ENCODE results near the gene ACKR3.
A peak's percentile ranks its signal among the peaks of the same experiment; 100 is the strongest.

The ACKR3 gene

DNA sequence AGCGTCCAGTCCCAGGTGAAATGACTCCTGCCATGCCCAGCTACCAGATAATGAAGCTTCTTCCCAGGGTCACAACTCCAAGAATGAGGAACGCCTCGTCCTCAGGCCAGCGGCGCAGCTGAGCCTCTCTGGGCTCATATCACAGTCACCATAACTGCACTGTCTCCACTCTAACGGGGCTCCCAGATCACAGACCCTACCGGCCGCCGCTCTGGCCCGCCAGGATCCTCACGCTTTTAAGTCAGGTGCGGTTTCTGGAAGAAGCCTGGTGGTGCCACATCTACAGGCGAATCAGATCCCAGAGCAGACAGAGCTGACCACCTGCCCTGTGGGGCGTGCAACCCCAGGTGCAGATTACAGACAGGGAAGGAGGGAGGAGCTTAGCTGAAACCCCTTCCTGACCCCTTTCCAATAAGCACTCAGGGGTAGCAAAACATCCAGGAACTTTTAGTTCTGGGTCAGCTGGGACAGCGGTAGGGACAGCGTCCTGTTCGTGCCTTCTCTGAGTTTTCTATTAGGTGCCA lies 3.7 kb upstream of the ACKR3 start:
- no peaks in the 10 kb centered on the region for H3K79me1 ChIP-seq (ENCODE audit: low read length)
- no peak overlapping the region for H3K27ac ChIP-seq (ENCODE audit: low read depth, low read length)
- H3K4me1 ChIP-seq (ENCODE audit: control insufficient read depth, low read depth, low read length) = peaks cover 11% of the 10 kb centered on the region
- H3K18ac ChIP-seq (ENCODE audit: low read length) = no peak overlapping the region
- H4K8ac ChIP-seq (ENCODE audit: low read depth, low read length) = no peak overlapping the region
- no peak overlapping the region for H3K4ac ChIP-seq (ENCODE audit: low read depth, low read length)
- H3K56ac ChIP-seq (ENCODE audit: low read length) = no peak overlapping the region
- H3K36me3 ChIP-seq (ENCODE audit: control insufficient read depth, insufficient read depth, low read length) = no peaks in the 10 kb centered on the region
- no peak overlapping the region for H3K4me2 ChIP-seq (ENCODE audit: low read length)
- no CpG with 5 or more reads among the region's 17 CpGs for WGBS (ENCODE audit: extremely low coverage, insufficient coverage, low lambda C conversion rate)
- no peak overlapping the region for H2BK120ac ChIP-seq (ENCODE audit: low read depth, low read length)
- H3K27me3 ChIP-seq (ENCODE audit: insufficient read depth, low read length, poor library complexity) = no peaks in the 10 kb centered on the region
- H3K79me2 ChIP-seq (ENCODE audit: control insufficient read depth, insufficient read depth, low read length) = no peaks in the 10 kb centered on the region
- no peak overlapping the region for H3K4me3 ChIP-seq (ENCODE audit: low read length)
- H2BK5ac ChIP-seq (ENCODE audit: low read length) = no peak overlapping the region
- no peak overlapping the region for H3K23ac ChIP-seq (ENCODE audit: low read length)
- DNase-seq = no peak
- H4K5ac ChIP-seq (ENCODE audit: low read length) = no peak overlapping the region
- no peak overlapping the region for H2BK15ac ChIP-seq (replicated peaks; ENCODE audit: low read depth)
- no peak overlapping the region for H3K9ac ChIP-seq (ENCODE audit: low read length)
- H2AK5ac ChIP-seq (ENCODE audit: low read length) = no peak overlapping the region

DNA sequence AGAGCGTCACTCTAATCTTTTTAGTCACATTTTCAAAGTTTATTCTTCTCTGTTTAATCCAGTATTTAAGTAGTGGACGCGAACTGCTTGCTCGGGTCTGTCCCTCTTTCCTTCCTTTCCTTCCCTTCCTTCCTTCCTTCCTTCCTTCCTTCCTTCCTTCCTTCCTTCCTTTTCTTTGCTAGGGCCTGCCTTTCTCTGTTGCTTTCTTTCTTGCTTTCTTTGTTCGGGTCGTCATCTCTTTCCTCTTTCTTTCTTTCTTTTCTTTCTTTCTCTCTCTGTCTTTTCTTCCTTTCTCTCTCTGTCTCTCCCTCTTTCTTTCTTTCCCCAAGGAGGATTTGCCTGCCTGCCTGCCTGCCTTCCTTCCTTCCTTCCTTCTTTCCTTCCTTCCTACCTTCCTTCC lies 3.0 kb upstream of the ACKR3 start:
- H2BK15ac ChIP-seq (replicated peaks; ENCODE audit: low read depth) = no peak overlapping the region
- H3K36me3 ChIP-seq (ENCODE audit: control insufficient read depth, insufficient read depth, low read length) = no peaks in the 10 kb centered on the region
- H2BK120ac ChIP-seq (ENCODE audit: low read depth, low read length) = no peak overlapping the region
- no peak for DNase-seq
- H3K27ac ChIP-seq (ENCODE audit: low read depth, low read length) = no peak overlapping the region
- no peak overlapping the region for H3K4ac ChIP-seq (ENCODE audit: low read depth, low read length)
- no peak overlapping the region for H4K8ac ChIP-seq (ENCODE audit: low read depth, low read length)
- no peak overlapping the region for H2AK5ac ChIP-seq (ENCODE audit: low read length)
- H3K56ac ChIP-seq (ENCODE audit: low read length) = no peak overlapping the region
- H3K18ac ChIP-seq (ENCODE audit: low read length) = no peak overlapping the region
- no peaks in the 10 kb centered on the region for H3K79me1 ChIP-seq (ENCODE audit: low read length)
- H2BK5ac ChIP-seq (ENCODE audit: low read length) = no peak overlapping the region
- no CpG with 5 or more reads among the region's 6 CpGs for WGBS (ENCODE audit: extremely low coverage, insufficient coverage, low lambda C conversion rate)
- no peak overlapping the region for H3K4me2 ChIP-seq (ENCODE audit: low read length)
- no peak overlapping the region for H3K9ac ChIP-seq (ENCODE audit: low read length)
- no peaks in the 10 kb centered on the region for H3K27me3 ChIP-seq (ENCODE audit: insufficient read depth, low read length, poor library complexity)
- H4K5ac ChIP-seq (ENCODE audit: low read length) = no peak overlapping the region
- H3K79me2 ChIP-seq (ENCODE audit: control insufficient read depth, insufficient read depth, low read length) = no peaks in the 10 kb centered on the region
- H3K4me1 ChIP-seq (ENCODE audit: control insufficient read depth, low read depth, low read length) = peaks cover 16% of the 10 kb centered on the region
- H3K23ac ChIP-seq (ENCODE audit: low read length) = no peak overlapping the region
- H3K4me3 ChIP-seq (ENCODE audit: low read length) = no peak overlapping the region

DNA sequence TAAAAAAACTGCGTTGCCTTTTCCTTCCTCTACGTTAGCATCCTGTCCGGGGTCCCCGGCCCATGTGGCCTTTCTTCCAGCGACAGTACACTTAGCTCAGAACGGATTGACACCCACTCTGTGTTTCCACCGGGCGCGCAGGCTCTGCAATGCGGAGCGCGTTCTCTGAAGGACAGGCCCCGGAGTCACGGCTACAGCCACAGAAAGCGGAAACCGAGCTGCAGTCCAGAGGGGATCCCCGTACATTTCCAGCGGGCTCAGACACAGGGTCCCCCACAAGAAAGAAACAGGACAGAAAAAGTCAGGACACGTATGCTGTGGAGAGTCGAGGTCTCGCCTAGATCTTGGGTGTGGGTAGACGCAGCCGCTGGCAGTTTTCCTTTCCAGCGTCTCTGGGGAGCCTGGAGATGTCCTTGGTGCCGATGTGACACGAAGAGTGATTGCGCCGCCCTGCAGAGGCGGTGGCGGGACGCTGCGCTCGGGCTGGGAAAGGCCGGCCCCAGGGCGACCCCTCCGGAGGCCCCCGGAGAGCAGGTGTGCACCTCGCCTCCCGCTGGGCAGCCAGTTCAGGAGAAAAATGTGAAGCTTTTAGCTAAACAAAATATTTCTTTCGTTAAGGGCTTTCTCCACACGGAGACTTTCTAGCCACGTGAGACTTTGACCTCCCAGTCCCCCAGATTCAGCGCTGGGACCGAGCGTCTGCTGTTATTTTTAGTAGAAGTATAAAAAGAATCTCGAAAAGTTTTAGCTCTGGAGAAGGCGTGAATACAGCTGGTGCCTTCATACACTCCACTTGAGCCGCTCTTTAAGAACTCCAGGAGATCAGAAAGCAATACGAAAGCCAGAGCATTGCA lies 1.3 kb upstream of the ACKR3 start:
- Histone ChIP-seq H2BK120ac (ENCODE audit: low read depth, low read length) (peak overlapping the region; percentile 94), H2AK5ac (ENCODE audit: low read length) (no peak overlapping the region), H3K79me2 (ENCODE audit: control insufficient read depth, insufficient read depth, low read length) (no peaks in the 10 kb centered on the region), H3K4me3 (ENCODE audit: low read length) (peak overlapping the region; percentile 45), H4K5ac (ENCODE audit: low read length) (no peak overlapping the region), H3K27ac (ENCODE audit: low read depth, low read length) (peak overlapping the region; percentile 60), H3K4ac (ENCODE audit: low read depth, low read length) (peak overlapping the region; percentile 89), H2BK15ac (replicated peaks; ENCODE audit: low read depth) (peak overlapping the region; percentile 89), H3K18ac (ENCODE audit: low read length) (peak overlapping the region; percentile 99), H3K4me2 (ENCODE audit: low read length) (peak overlapping the region; percentile 70), H2BK5ac (ENCODE audit: low read length) (peak overlapping the region; percentile 49), H3K27me3 (ENCODE audit: insufficient read depth, low read length, poor library complexity) (no peaks in the 10 kb centered on the region), H3K9ac (ENCODE audit: low read length) (peak overlapping the region; percentile 74), H3K36me3 (ENCODE audit: control insufficient read depth, insufficient read depth, low read length) (no peaks in the 10 kb centered on the region), H3K79me1 (ENCODE audit: low read length) (no peaks in the 10 kb centered on the region), H3K56ac (ENCODE audit: low read length) (peak overlapping the region; percentile 79), H3K4me1 (ENCODE audit: control insufficient read depth, low read depth, low read length) (peaks cover 24% of the 10 kb centered on the region), H4K8ac (ENCODE audit: low read depth, low read length) (peak overlapping the region; percentile 39), H3K23ac (ENCODE audit: low read length) (peak overlapping the region; percentile 94)
- peak; percentile 54 for DNase-seq
- no CpG with 5 or more reads among the region's 49 CpGs for WGBS (ENCODE audit: extremely low coverage, insufficient coverage, low lambda C conversion rate)

DNA sequence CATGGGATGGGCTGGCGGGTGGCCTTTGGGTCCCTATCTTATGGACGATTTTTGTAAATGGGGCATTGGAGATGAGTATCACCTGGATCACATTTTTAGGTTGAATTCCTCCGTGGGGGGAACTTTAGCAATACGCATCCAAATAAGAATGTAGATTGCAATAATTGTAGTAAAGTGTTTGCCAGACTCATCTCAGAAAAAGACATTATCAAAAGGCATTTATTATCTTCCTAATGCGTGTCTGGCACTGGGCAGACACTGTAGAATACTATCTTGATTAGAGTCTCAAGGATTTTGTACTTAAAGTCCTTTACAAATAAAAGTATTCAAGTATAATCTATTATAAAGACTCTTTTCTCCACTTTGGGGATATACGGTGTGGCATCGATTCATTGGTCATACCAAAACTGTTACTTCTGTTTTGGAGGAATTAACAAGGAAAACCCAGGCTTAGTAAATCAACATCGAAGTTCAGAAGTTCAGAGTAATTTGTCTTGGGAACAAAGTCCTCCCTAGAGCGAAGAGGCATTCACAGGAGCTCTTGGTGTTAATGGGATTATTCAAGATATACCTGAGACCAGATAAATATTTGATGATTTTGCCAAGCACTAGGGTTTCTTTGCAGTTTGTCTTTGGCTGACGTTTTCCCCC lies 578 bp upstream of the ACKR3 start:
- Histone ChIP-seq H3K79me2 (ENCODE audit: control insufficient read depth, insufficient read depth, low read length) (no peaks in the 10 kb centered on the region), H4K5ac (ENCODE audit: low read length) (no peak overlapping the region), H3K18ac (ENCODE audit: low read length) (peak overlapping the region; percentile 33), H3K4me2 (ENCODE audit: low read length) (peak overlapping the region; percentile 70), H2BK5ac (ENCODE audit: low read length) (no peak overlapping the region), H2AK5ac (ENCODE audit: low read length) (no peak overlapping the region), H2BK15ac (replicated peaks; ENCODE audit: low read depth) (no peak overlapping the region), H3K9ac (ENCODE audit: low read length) (peak overlapping the region; percentile 74), H3K56ac (ENCODE audit: low read length) (peak overlapping the region; percentile 79), H3K4me1 (ENCODE audit: control insufficient read depth, low read depth, low read length) (peaks cover 24% of the 10 kb centered on the region), H3K79me1 (ENCODE audit: low read length) (no peaks in the 10 kb centered on the region), H2BK120ac (ENCODE audit: low read depth, low read length) (peak overlapping the region; percentile 7), H3K27ac (ENCODE audit: low read depth, low read length) (peak overlapping the region; percentile 90), H3K4ac (ENCODE audit: low read depth, low read length) (no peak overlapping the region), H3K27me3 (ENCODE audit: insufficient read depth, low read length, poor library complexity) (no peaks in the 10 kb centered on the region), H3K36me3 (ENCODE audit: control insufficient read depth, insufficient read depth, low read length) (no peaks in the 10 kb centered on the region), H4K8ac (ENCODE audit: low read depth, low read length) (no peak overlapping the region), H3K23ac (ENCODE audit: low read length) (no peak overlapping the region), H3K4me3 (ENCODE audit: low read length) (no peak overlapping the region)
- peak; percentile 89 for DNase-seq
- no CpG with 5 or more reads among the region's 10 CpGs for WGBS (ENCODE audit: extremely low coverage, insufficient coverage, low lambda C conversion rate)

DNA sequence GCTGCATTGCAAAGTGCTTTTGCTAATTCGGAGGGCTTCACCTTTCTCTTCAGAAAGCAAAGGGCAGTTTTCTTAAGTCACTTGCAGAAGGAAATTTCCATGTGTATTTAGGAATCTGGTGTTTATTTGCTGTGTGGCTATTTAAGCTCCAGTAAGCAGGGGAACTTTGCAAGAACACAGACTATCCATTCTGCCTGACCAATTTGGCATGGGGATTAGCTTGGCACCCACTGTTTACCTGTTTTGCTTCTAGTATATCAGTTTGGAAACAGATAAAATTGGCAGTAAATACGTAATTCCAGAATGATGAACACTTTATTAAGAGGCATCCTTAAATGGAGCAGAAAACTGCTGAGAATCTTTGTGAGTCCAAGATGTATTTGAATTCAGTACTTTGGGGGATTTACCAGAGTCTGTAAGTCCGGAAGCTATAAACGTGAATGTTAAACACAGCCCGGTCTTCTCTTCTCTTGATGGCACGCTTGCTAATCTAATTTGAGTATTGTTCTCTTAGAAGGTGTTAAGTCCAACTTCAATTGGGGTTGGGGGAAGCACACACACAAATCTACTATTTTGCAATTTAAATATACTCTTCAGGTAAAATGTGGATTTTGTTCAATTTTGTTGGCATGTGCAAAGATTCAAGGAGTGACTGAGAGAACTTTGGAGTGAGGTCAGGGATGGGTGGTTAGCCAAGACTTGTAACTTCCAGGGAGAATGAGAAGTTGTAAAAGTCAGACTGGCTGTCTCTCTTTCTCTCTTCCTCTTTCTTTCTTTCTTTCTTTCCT lies 650 bp downstream of the ACKR3 start:
- peak overlapping the region; percentile 65 for H3K9ac ChIP-seq (ENCODE audit: low read length)
- H3K27ac ChIP-seq (ENCODE audit: low read depth, low read length) = peak overlapping the region; percentile 90
- no peaks in the 10 kb centered on the region for H3K79me1 ChIP-seq (ENCODE audit: low read length)
- no peak overlapping the region for H4K8ac ChIP-seq (ENCODE audit: low read depth, low read length)
- H2BK5ac ChIP-seq (ENCODE audit: low read length) = peak overlapping the region; percentile 42
- H3K4me3 ChIP-seq (ENCODE audit: low read length) = peak overlapping the region; percentile 26
- no CpG with 5 or more reads among the region's 6 CpGs for WGBS (ENCODE audit: extremely low coverage, insufficient coverage, low lambda C conversion rate)
- H4K5ac ChIP-seq (ENCODE audit: low read length) = peak overlapping the region; percentile 36
- peak overlapping the region; percentile 68 for H3K56ac ChIP-seq (ENCODE audit: low read length)
- H3K4ac ChIP-seq (ENCODE audit: low read depth, low read length) = no peak overlapping the region
- H3K36me3 ChIP-seq (ENCODE audit: control insufficient read depth, insufficient read depth, low read length) = no peaks in the 10 kb centered on the region
- H3K18ac ChIP-seq (ENCODE audit: low read length) = peak overlapping the region; percentile 81
- H2AK5ac ChIP-seq (ENCODE audit: low read length) = no peak overlapping the region
- peak overlapping the region; percentile 34 for H3K4me2 ChIP-seq (ENCODE audit: low read length)
- no peak overlapping the region for H2BK15ac ChIP-seq (replicated peaks; ENCODE audit: low read depth)
- no peak overlapping the region for H3K23ac ChIP-seq (ENCODE audit: low read length)
- H3K27me3 ChIP-seq (ENCODE audit: insufficient read depth, low read length, poor library complexity) = no peaks in the 10 kb centered on the region
- DNase-seq = peak; percentile 30
- no peaks in the 10 kb centered on the region for H3K79me2 ChIP-seq (ENCODE audit: control insufficient read depth, insufficient read depth, low read length)
- H3K4me1 ChIP-seq (ENCODE audit: control insufficient read depth, low read depth, low read length) = peaks cover 24% of the 10 kb centered on the region
- H2BK120ac ChIP-seq (ENCODE audit: low read depth, low read length) = no peak overlapping the region
